GM12801 (cell line): ENCODE results near the gene ALLC.

Experiments
- TF ChIP-seq, protein P1 (sequence below): IDR thresholded peaks from one replicate; pipeline ENCODE4 v1.5.1; 2011; ENCODE audit warnings: control low read depth; ENCODE audit not compliant: insufficient read length; ENCODE audit errors: extremely low read depth

ALLC gene

DNA sequence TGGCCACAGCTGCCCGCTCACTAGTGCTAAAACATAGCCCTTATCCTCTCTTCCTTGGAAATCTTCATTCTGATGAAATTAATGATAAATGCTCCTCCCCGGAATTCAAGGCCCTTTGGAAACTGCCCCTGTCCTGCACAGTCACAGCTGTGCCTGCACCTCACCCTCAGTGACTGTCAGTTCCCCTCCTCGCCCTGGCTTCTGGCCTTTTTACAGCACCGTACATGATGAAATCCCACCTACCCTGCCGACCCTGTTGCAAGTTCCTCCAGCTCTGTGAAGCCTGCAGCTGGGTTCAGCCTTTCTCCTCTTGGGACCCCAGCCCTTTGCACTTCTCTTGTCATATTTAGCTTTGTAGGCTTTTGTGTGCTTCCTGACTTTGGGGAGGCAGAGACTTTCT is 93.8 kb downstream of the ALLC start:
- TF ChIP-seq, protein P1, sequence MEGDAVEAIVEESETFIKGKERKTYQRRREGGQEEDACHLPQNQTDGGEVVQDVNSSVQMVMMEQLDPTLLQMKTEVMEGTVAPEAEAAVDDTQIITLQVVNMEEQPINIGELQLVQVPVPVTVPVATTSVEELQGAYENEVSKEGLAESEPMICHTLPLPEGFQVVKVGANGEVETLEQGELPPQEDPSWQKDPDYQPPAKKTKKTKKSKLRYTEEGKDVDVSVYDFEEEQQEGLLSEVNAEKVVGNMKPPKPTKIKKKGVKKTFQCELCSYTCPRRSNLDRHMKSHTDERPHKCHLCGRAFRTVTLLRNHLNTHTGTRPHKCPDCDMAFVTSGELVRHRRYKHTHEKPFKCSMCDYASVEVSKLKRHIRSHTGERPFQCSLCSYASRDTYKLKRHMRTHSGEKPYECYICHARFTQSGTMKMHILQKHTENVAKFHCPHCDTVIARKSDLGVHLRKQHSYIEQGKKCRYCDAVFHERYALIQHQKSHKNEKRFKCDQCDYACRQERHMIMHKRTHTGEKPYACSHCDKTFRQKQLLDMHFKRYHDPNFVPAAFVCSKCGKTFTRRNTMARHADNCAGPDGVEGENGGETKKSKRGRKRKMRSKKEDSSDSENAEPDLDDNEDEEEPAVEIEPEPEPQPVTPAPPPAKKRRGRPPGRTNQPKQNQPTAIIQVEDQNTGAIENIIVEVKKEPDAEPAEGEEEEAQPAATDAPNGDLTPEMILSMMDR: no peak
